NT2/D1 (cell line): ENCODE results near the gene SCAMP4.

Source experiments
- DNase-seq: peaks from one replicate; pipeline ENCODE4 v3.0.0-alpha.2; 2011; ENCODE audit warnings: low read depth, low spot score
- H3K27me3 ChIP-seq: 2 replicates; pipeline ENCODE4 v1.6.0; 2011; ENCODE audit warnings: mild to moderate bottlenecking; ENCODE audit not compliant: insufficient read length, insufficient read depth
- H3K36me3 ChIP-seq: 2 replicates; pipeline ENCODE4 v1.6.1; 2011; ENCODE audit warnings: mild to moderate bottlenecking, low read length, mixed read lengths; ENCODE audit not compliant: insufficient read depth, insufficient read length
- H3K4me1 ChIP-seq: 2 replicates; pipeline ENCODE4 v1.5.1; 2011; ENCODE audit not compliant: insufficient read depth, insufficient read length
- H3K4me3 ChIP-seq: 2 replicates; pipeline ENCODE4 v1.5.1; 2011; ENCODE audit warnings: low read depth; ENCODE audit not compliant: insufficient read length
- H3K9ac ChIP-seq: 2 replicates; pipeline ENCODE4 v1.6.0; 2011; ENCODE audit warnings: low read depth; ENCODE audit not compliant: insufficient read length
- H3K9me3 ChIP-seq: 2 replicates; pipeline ENCODE4 v1.5.1; 2011; ENCODE audit warnings: mild to moderate bottlenecking, low read length; ENCODE audit not compliant: insufficient read depth
- SUZ12 ChIP-seq: IDR thresholded peaks from 2 replicates; pipeline ENCODE4 v1.6.1; 2011; ENCODE audit not compliant: insufficient read length, insufficient read depth; ENCODE audit errors: extremely low read depth
- YY1 ChIP-seq: IDR thresholded peaks from 2 replicates; pipeline ENCODE4 v1.6.1; 2011; ENCODE audit not compliant: insufficient read length, insufficient read depth
- ZNF274 ChIP-seq: IDR thresholded peaks from 2 replicates; pipeline ENCODE4 v1.6.1; 2011; ENCODE audit warnings: mild to moderate bottlenecking, low read depth, low read length

SCAMP4 gene

DNA sequence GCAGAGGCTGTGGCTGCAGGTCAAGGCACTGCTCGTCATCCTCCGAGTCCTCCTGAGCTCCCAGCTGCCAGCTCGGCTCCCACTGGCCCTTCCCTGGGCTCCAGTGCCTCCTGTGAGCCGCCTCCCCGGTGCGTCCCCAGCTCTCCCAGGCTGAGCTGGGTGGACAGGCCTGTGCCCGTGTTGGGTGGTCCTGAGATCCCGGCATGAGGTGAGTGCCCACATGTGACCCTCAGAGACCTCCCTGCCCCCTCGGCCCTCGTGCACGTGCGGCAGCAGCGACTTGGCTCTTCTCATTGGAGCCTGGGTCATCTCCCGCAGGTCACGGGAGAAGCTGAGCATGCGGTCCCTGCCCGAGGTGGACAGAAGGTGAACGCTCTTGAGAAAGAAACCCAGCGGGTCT, 15.4 kb downstream of the SCAMP4 start:
- no peaks in the 10 kb centered on the region for H3K27me3 ChIP-seq
- no peak overlapping the region for H3K4me3 ChIP-seq
- H3K36me3 ChIP-seq, result peaks cover 81% of the 10 kb centered on the region
- no peak for DNase-seq
- no peaks in the 10 kb centered on the region for H3K4me1 ChIP-seq
- peak overlapping the region; percentile 42 for H3K9ac ChIP-seq
- no peaks in the 10 kb centered on the region for H3K9me3 ChIP-seq
- TF ChIP-seq SUZ12, result no peak
- TF ChIP-seq YY1, result no peak

DNA sequence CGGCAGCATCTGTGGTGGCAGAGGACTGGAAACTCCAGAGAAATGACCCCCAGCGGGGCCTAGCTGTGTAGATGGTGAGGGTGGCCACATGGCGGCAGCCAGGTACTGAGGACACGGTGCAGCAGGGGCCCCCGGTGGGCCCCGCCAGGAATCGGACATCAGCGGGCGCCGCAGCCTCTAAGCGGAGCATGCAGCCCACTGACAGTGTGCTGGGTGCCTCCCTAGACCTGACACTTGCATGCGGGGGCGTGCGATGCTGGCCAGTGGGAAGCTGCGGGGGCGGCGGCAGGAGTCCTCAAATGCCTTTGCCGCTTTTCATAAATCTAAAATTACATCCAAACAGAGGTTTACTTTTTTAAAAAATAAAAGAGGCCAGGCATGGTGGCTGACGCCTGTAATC, 16.1 kb downstream of the SCAMP4 start:
- Histone ChIP-seq H3K27me3 (no peaks in the 10 kb centered on the region), H3K36me3 (peaks cover 81% of the 10 kb centered on the region), H3K9ac (no peak overlapping the region), H3K9me3 (no peaks in the 10 kb centered on the region), H3K4me1 (no peaks in the 10 kb centered on the region), H3K4me3 (no peak overlapping the region)
- no peak for TF ChIP-seq SUZ12
- TF ChIP-seq YY1, result no peak
- TF ChIP-seq ZNF274, result no peak
- no peak for DNase-seq

DNA sequence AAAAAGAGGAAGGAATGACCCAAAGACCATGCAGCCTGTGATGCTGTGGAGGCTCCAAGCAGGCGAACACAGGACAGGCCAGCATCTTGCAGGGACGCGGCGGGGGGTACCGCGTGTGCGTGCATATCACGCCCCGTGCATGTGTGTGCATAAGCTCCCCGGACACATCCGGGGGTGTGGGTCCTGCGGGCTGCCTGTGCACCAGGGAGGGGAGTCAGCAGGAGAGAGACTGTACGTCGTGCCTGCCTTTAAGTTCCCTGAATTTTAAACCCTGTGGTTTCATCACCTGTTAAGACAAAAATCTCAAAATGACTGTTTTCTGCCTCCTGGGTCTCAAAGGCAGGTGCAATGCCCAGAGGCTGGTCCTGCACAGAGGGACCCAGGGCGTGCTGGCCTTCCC, 16.6 kb downstream of the SCAMP4 start:
- H3K9ac ChIP-seq, result no peak overlapping the region
- no peak overlapping the region for H3K4me3 ChIP-seq
- peaks cover 76% of the 10 kb centered on the region for H3K36me3 ChIP-seq
- no peak for DNase-seq
- no peaks in the 10 kb centered on the region for H3K9me3 ChIP-seq
- no peaks in the 10 kb centered on the region for H3K27me3 ChIP-seq
- no peaks in the 10 kb centered on the region for H3K4me1 ChIP-seq
- no peak for TF ChIP-seq SUZ12
- no peak for TF ChIP-seq YY1

DNA sequence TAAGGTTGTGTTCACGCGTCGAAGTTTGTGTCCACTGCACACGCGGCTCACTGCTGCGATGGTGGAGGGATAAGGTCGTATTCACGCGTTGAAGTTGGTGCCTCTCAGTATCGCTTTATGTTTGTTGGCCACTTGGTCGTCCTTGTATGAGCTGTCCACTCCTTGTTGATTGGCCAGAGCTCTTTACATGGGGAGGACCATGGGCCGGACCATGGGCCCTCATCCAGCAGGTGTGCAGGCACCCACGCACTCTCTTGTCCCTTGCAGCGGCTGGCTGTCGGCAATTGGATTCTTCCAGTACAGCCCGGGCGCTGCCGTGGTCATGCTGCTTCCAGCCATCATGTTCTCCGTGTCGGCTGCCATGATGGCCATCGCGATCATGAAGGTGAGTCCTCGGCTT, 17.6 kb downstream of the SCAMP4 start:
- Histone ChIP-seq H3K36me3 (peaks cover 70% of the 10 kb centered on the region), H3K4me1 (no peaks in the 10 kb centered on the region), H3K9me3 (no peaks in the 10 kb centered on the region), H3K9ac (no peak overlapping the region), H3K4me3 (no peak overlapping the region), H3K27me3 (peaks cover 2% of the 10 kb centered on the region)
- TF ChIP-seq ZNF274, result no peak
- TF ChIP-seq YY1, result no peak
- no peak for TF ChIP-seq SUZ12
- DNase-seq, result no peak

DNA sequence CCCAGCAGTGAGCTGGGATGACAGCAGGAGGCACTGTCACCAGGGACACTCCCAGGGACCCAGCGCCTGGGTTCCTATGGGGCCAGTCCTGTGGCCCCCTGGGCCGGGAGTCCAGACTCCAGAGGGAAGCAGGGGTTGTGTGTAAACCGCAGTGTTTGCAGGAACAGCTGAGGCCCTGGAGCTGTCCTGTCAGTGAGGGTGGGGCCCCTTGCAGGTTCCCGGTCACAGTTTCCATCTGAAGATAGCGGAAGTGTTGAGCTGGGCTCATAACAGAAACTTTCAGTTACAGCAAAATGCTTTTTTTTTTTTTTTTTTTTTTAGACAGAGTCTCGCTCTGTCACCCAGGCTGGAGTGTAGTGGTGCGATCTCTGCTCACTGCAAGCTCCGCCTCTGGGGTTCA, 18.1 kb downstream of the SCAMP4 start:
- no peaks in the 10 kb centered on the region for H3K9me3 ChIP-seq
- TF ChIP-seq SUZ12, result no peak
- H3K36me3 ChIP-seq, result peaks cover 65% of the 10 kb centered on the region
- no peaks in the 10 kb centered on the region for H3K4me1 ChIP-seq
- H3K9ac ChIP-seq, result no peak overlapping the region
- no peak overlapping the region for H3K4me3 ChIP-seq
- H3K27me3 ChIP-seq, result peaks cover 5% of the 10 kb centered on the region
- DNase-seq, result no peak

DNA sequence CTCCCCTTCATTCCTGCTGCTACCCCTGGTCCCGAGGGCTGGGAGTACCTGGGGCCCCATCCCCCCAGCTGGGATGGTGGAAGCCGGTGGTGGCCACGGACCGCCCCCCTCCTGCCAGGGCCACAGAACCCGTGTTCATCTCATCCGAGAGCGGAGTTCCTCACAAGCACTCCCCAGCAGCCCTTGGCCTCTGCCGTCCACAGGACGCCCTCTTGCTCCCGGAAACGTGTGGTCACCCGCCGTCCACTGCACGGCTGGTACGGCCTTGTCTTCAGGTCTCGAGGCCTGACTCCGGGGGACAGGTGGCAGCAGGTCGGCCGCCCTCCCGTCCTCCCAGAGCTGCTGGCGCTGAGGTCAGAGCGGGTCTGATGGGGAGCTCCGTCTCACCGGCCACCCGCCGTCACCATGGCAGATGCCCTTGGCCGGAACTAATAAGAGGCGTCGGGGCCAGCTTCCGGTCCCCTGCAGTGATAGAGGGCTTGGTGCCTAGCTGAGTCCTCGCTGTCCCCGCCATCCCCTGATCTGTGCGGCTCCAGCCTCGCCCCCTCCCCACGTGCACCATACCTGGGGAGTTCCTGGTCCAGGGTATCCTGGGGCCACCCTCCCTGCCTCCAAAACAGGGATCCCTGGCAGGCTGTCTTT, 19.2 kb downstream of the SCAMP4 start:
- H3K9ac ChIP-seq, result no peak overlapping the region
- TF ChIP-seq ZNF274, result no peak
- no peak for TF ChIP-seq SUZ12
- TF ChIP-seq YY1, result no peak
- DNase-seq, result no peak
- no peak overlapping the region for H3K4me3 ChIP-seq
- H3K9me3 ChIP-seq, result no peaks in the 10 kb centered on the region
- H3K36me3 ChIP-seq, result peaks cover 55% of the 10 kb centered on the region
- H3K4me1 ChIP-seq, result peaks cover 3% of the 10 kb centered on the region
- H3K27me3 ChIP-seq, result peaks cover 10% of the 10 kb centered on the region

DNA sequence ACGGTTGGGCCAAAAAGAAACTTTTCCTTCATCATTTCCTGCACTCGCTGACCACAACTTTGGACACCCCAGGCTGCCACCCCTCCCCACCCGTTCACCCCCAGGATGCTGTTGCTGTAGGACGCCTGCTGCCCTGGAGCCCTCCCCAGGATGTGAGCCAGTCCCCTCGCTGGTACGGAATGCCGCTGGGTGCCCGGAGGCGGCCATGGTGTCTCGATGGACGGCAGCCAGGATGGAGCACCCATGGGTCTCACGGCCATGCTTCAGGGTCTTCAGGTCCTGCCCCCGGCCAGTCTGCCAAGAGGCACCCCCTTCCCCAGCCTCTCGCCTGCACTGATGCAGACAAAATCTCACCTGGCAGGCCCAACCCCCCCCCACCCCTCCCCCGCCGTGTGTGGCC, 20.3 kb downstream of the SCAMP4 start:
- Histone ChIP-seq H3K9ac (no peak overlapping the region), H3K4me1 (peaks cover 7% of the 10 kb centered on the region), H3K9me3 (no peaks in the 10 kb centered on the region), H3K27me3 (peaks cover 10% of the 10 kb centered on the region), H3K36me3 (peaks cover 46% of the 10 kb centered on the region), H3K4me3 (no peak overlapping the region)
- no peak for TF ChIP-seq ZNF274
- TF ChIP-seq YY1, result no peak
- TF ChIP-seq SUZ12, result no peak
- DNase-seq, result no peak
